WERI-Rb-1 (cell line): Measurements from ENCODE around the gene HLA-DQA1.
"Not testable (repeated sequence)": the region's sequence is repeated elsewhere in the genome, so short reads cannot be mapped to it uniquely, and the experiment has no call there.

Experiments
- DNase-seq: peaks from one replicate; pipeline ENCODE4 v3.0.0-alpha.2; 2020
- H3K27ac ChIP-seq: fragments of 250-450 bp; sonication (Bioruptor Pico); 2 replicates; pipeline ENCODE4 v1.5.1; 2020; ENCODE audit warnings: mild to moderate bottlenecking, moderate library complexity
- H3K27me3 ChIP-seq: fragments of 250-450 bp; sonication (Bioruptor Pico); 2 replicates; pipeline ENCODE4 v1.5.1; 2021; ENCODE audit warnings: mild to moderate bottlenecking, low read depth, moderate library complexity; ENCODE audit not compliant: insufficient read depth, severe bottlenecking
- H3K36me3 ChIP-seq: fragments of 250-450 bp; sonication (Bioruptor Pico); 2 replicates; pipeline ENCODE4 v1.5.1; 2020; ENCODE audit warnings: mild to moderate bottlenecking, moderate library complexity
- H3K4me3 ChIP-seq: 2 replicates; pipeline ENCODE4 v1.5.1; 2011; ENCODE audit warnings: low read depth, mild to moderate bottlenecking, control low read depth, low read length
- H3K9me3 ChIP-seq: fragments of 250-450 bp; sonication (Bioruptor Pico); 2 replicates; pipeline ENCODE4 v1.5.1; 2021; ENCODE audit warnings: mild to moderate bottlenecking, moderate library complexity; ENCODE audit not compliant: severe bottlenecking
- CTCF ChIP-seq: IDR thresholded peaks from 2 replicates; pipeline ENCODE4 v1.5.1; 2011; ENCODE audit warnings: low read depth, mild to moderate bottlenecking, control low read depth, inconsistent platforms, low read length

The HLA-DQA1 gene

GRCh38 chr6:32637883-32638282, 677 bp downstream of the HLA-DQA1 start:
- Histone ChIP-seq H3K27me3 (peaks cover 92% of the 10 kb centered on the region), H3K9me3 (no peaks in the 10 kb centered on the region), H3K4me3 (no peak overlapping the region), H3K36me3 (no peaks in the 10 kb centered on the region), H3K27ac (no peak overlapping the region)
- no peak for TF ChIP-seq CTCF
- DNase-seq: no peak

GRCh38 chr6:32638532-32639219, 1.5 kb downstream of the HLA-DQA1 start:
- H3K36me3 ChIP-seq: no peaks in the 10 kb centered on the region
- no peak for DNase-seq
- no peak overlapping the region for H3K27ac ChIP-seq
- no peak overlapping the region for H3K4me3 ChIP-seq
- no peak for TF ChIP-seq CTCF
- no peaks in the 10 kb centered on the region for H3K9me3 ChIP-seq
- peaks cover 87% of the 10 kb centered on the region for H3K27me3 ChIP-seq

- Histone ChIP-seq H3K27me3 (peaks cover 78% of the 10 kb centered on the region), H3K4me3 (no peak overlapping the region), H3K9me3 (no peaks in the 10 kb centered on the region), H3K27ac (no peak overlapping the region), H3K36me3 (no peaks in the 10 kb centered on the region)
- no peak for TF ChIP-seq CTCF
- no peak for DNase-seq
Measured at GRCh38 chr6:32639440-32640394, 2.5 kb downstream of the HLA-DQA1 start.

- Histone ChIP-seq H3K27me3 (peaks cover 73% of the 10 kb centered on the region), H3K27ac (no peak overlapping the region), H3K9me3 (no peaks in the 10 kb centered on the region), H3K36me3 (no peaks in the 10 kb centered on the region), H3K4me3 (no peak overlapping the region)
- no peak for TF ChIP-seq CTCF
- no peak for DNase-seq
Measured at GRCh38 chr6:32641122-32641521, 3.9 kb downstream of the HLA-DQA1 start.

GRCh38 chr6:32641785-32642719, 4.8 kb downstream of the HLA-DQA1 start:
- not testable (repeated sequence) for H3K27ac ChIP-seq, H3K9me3 ChIP-seq, DNase-seq, H3K4me3 ChIP-seq, H3K36me3 ChIP-seq
- peaks cover 69% of the 10 kb centered on the region for H3K27me3 ChIP-seq
